H1 (cell line): Measurements from ENCODE around the gene USH2A. TPM values are rescaled to one million over a fixed set of nuclear protein-coding genes. Genes with fewer than 3 reads are reported as not detected.
A peak's percentile ranks its signal among the peaks of the same experiment; 100 is the strongest.

Experiments
- CTCF ChIA-PET: fragments of 300-600 bp; sonication (Branson Sonifier 250); formaldehyde crosslinking; loops from one replicate; lab custom pipeline; 2021; ENCODE audit not compliant: partially characterized antibody; lab: Charles Lee
- POLR2A ChIA-PET: fragments of 300-600 bp; sonication (Branson Sonifier 250); formaldehyde crosslinking; loops from one replicate; lab custom pipeline; 2021; ENCODE audit warnings: inconsistent platforms; ENCODE audit not compliant: partially characterized antibody; lab: Charles Lee
- DNase-seq, 2 experiments: peaks; one replicate each; pipeline versions ENCODE4 v3.0.0 to v3.0.0-alpha.2; 2010 to 2022; ENCODE audit warnings: low spot score in 2 of 2, low read depth in 1 of 2, mixed read lengths in 1 of 2
- FAIRE-seq: peaks from 2 replicates; lab custom pipeline; 2011; peaks lifted over from hg19 to GRCh38; lab: Jason Lieb, UNC
- H2AFZ ChIP-seq: 2 replicates; pipeline ENCODE4 v1.8.1; 2012; ENCODE audit warnings: low read length, inconsistent platforms
- H2AK5ac ChIP-seq: 2 replicates; pipeline ENCODE4 v1.6.1; 2013; ENCODE audit warnings: low read depth, low read length
- H2BK120ac ChIP-seq: replicated peaks from 2 replicates; pipeline ENCODE3; 2013; ENCODE audit warnings: low read depth, low read length, inconsistent platforms
- H2BK12ac ChIP-seq: 2 replicates; pipeline ENCODE4 v1.6.1; 2013; ENCODE audit warnings: low read depth, low read length
- H2BK15ac ChIP-seq: 2 replicates; pipeline ENCODE4 v1.6.1; 2013; ENCODE audit warnings: low read length
- H2BK20ac ChIP-seq: 2 replicates; pipeline ENCODE4 v1.6.1; 2013; ENCODE audit warnings: low read length
- H2BK5ac ChIP-seq: 2 replicates; pipeline ENCODE4 v1.6.1; 2013; ENCODE audit warnings: low read depth, low read length
- H3K14ac ChIP-seq: 2 replicates; pipeline ENCODE4 v1.6.1; 2013; ENCODE audit warnings: inconsistent platforms; ENCODE audit not compliant: insufficient read length
- H3K18ac ChIP-seq: 2 replicates; pipeline ENCODE4 v1.6.1; 2013; ENCODE audit warnings: low read length; ENCODE audit errors: extremely low read depth
- H3K23ac ChIP-seq: 2 replicates; pipeline ENCODE4 v1.6.1; 2013; ENCODE audit warnings: inconsistent platforms; ENCODE audit not compliant: insufficient read length
- H3K23me2 ChIP-seq: 2 replicates; pipeline ENCODE4 v1.6.1; 2013; ENCODE audit warnings: low read depth, low read length
- H3K27ac ChIP-seq: 2 replicates; pipeline ENCODE4 v1.6.1; 2011; ENCODE audit warnings: low read depth, low read length, inconsistent platforms
- H3K27me3 ChIP-seq, 4 experiments: replicated peaks in 1 of 4; 1 replicate in 1 of 4; 2 replicates in 3 of 4; pipeline versions ENCODE4 v1.6.1 to v1.8.1; 2011 to 2013; ENCODE audit warnings: low read length in 3 of 4, mild to moderate bottlenecking in 3 of 4, inconsistent platforms in 2 of 4, mixed read lengths in 2 of 4, moderate library complexity in 1 of 4; ENCODE audit not compliant: control insufficient read depth in 3 of 4, insufficient read depth in 3 of 4; ENCODE audit errors: extremely low read depth in 1 of 4
- H3K36me3 ChIP-seq, 4 experiments: 2 replicates each; pipeline versions ENCODE4 v1.6.1 to v1.8.1; 2011 to 2013; ENCODE audit warnings: mild to moderate bottlenecking in 4 of 4, low read length in 3 of 4, moderate library complexity in 2 of 4, control low read depth in 1 of 4, inconsistent platforms in 1 of 4; ENCODE audit not compliant: insufficient read depth in 4 of 4, control insufficient read depth in 2 of 4
- H3K4ac ChIP-seq: replicated peaks from 2 replicates; pipeline ENCODE3; 2013; ENCODE audit warnings: low read length, low read depth, mixed read lengths, inconsistent platforms; ENCODE audit not compliant: insufficient read length
- H3K4me1 ChIP-seq, 4 experiments: replicated peaks in 1 of 4; 1 replicate in 1 of 4; 2 replicates in 3 of 4; pipeline versions ENCODE4 v1.6.1 to v1.8.1; 2011 to 2013; ENCODE audit warnings: low read length in 3 of 4, inconsistent platforms in 2 of 4, mixed read lengths in 1 of 4; ENCODE audit not compliant: insufficient read depth in 4 of 4, control insufficient read depth in 3 of 4
- H3K4me2 ChIP-seq, 2 experiments: 2 replicates each; pipeline versions ENCODE4 v1.6.1 to v1.8.1; 2011 to 2013; ENCODE audit warnings: low read depth in 2 of 2, low read length in 2 of 2, control low read depth in 1 of 2, inconsistent platforms in 1 of 2, mild to moderate bottlenecking in 1 of 2; ENCODE audit not compliant: insufficient read depth in 1 of 2
- H3K4me3 ChIP-seq, 4 experiments: fragments of 200-600, 300-600 bp in 1 of 4; sonication (generic), shearing (Covaris generic), sonication (Bioruptor Twin) in 1 of 4; 2 replicates each; pipeline versions ENCODE4 v1.5.1 to v1.8.1; 2011 to 2016; ENCODE audit warnings: low read length in 4 of 4, low read depth in 3 of 4, control low read depth in 2 of 4, inconsistent platforms in 2 of 4, mild to moderate bottlenecking in 2 of 4, mixed read lengths in 1 of 4, moderate library complexity in 1 of 4; ENCODE audit not compliant: insufficient read depth in 2 of 4; ENCODE audit errors: extremely low read depth in 1 of 4
- H3K56ac ChIP-seq: replicated peaks from 2 replicates; pipeline ENCODE3; 2013; ENCODE audit warnings: low read depth, mild to moderate bottlenecking, mixed read lengths, low read length, inconsistent platforms; ENCODE audit not compliant: insufficient read length
- H3K79me1 ChIP-seq: 2 replicates; pipeline ENCODE4 v1.6.1; 2013; ENCODE audit warnings: low read depth, low read length, control low read depth
- H3K79me2 ChIP-seq, 2 experiments: 2 replicates each; pipeline versions ENCODE4 v1.6.1 to v1.8.1; 2012 to 2013; ENCODE audit warnings: low read length in 2 of 2, mild to moderate bottlenecking in 2 of 2, inconsistent platforms in 1 of 2; ENCODE audit not compliant: insufficient read depth in 2 of 2, control insufficient read depth in 1 of 2
- H3K9ac ChIP-seq, 4 experiments: replicated peaks in 1 of 4; 1 replicate in 1 of 4; 2 replicates in 3 of 4; pipeline versions ENCODE4 v1.6.1 to v1.8.1; 2011 to 2013; ENCODE audit warnings: low read depth in 3 of 4, low read length in 3 of 4, control low read depth in 2 of 4, mild to moderate bottlenecking in 2 of 4, moderate library complexity in 2 of 4, inconsistent platforms in 1 of 4; ENCODE audit errors: extremely low read depth in 1 of 4
- H3K9me3 ChIP-seq, 2 experiments: 2 replicates each; pipeline versions ENCODE4 v1.6.1 to v1.8.1; 2012 to 2013; ENCODE audit warnings: mild to moderate bottlenecking in 2 of 2, moderate library complexity in 2 of 2, control low read depth in 1 of 2, inconsistent platforms in 1 of 2, low read depth in 1 of 2, low read length in 1 of 2, mixed read lengths in 1 of 2; ENCODE audit not compliant: insufficient read depth in 2 of 2
- H4K20me1 ChIP-seq, 2 experiments: replicated peaks in 1 of 2; 2 replicates each; pipeline versions ENCODE3 to v1.8.1; 2011 to 2013; ENCODE audit warnings: inconsistent platforms in 2 of 2, low read length in 2 of 2, mild to moderate bottlenecking in 1 of 2; ENCODE audit not compliant: insufficient read depth in 2 of 2, control insufficient read depth in 1 of 2
- H4K5ac ChIP-seq: 2 replicates; pipeline ENCODE4 v1.6.1; 2013; ENCODE audit warnings: low read length, low read depth, mixed read lengths, inconsistent platforms; ENCODE audit not compliant: insufficient read length
- H4K8ac ChIP-seq: 2 replicates; pipeline ENCODE4 v1.8.0; 2013; ENCODE audit warnings: mild to moderate bottlenecking, moderate library complexity, low read length, inconsistent platforms; ENCODE audit not compliant: insufficient read depth; ENCODE audit errors: extremely low read depth
- H4K91ac ChIP-seq: replicated peaks from 2 replicates; pipeline ENCODE3; 2013; ENCODE audit warnings: low read length, mixed read lengths, inconsistent platforms; ENCODE audit not compliant: insufficient read length
- RXRA ChIP-seq: IDR thresholded peaks from 2 replicates; pipeline ENCODE4 v1.6.1; 2011; ENCODE audit warnings: low read depth, mild to moderate bottlenecking, low read length, moderate library complexity; ENCODE audit not compliant: insufficient read depth
- SIN3A ChIP-seq, 2 experiments: IDR thresholded peaks in 1 of 2; conservative IDR thresholded peaks in 1 of 2; 2 replicates each; pipeline ENCODE4 v1.6.1; 2011 to 2012; ENCODE audit warnings: low read length in 2 of 2, improper control_type of control experiment in 1 of 2, low read depth in 1 of 2, mild to moderate bottlenecking in 1 of 2
- SRF ChIP-seq: IDR thresholded peaks from 2 replicates; pipeline ENCODE4 v1.6.1; 2011; ENCODE audit warnings: mild to moderate bottlenecking, low read depth, low read length, moderate library complexity
- SUZ12 ChIP-seq: fragments of 200-600 bp; sonication (generic); IDR thresholded peaks from 2 replicates; pipeline ENCODE4 v1.6.1; 2012; ENCODE audit warnings: mild to moderate bottlenecking, inconsistent platforms, low read length, moderate library complexity, mixed read lengths
- TEAD4 ChIP-seq: IDR thresholded peaks from 2 replicates; pipeline ENCODE4 v1.6.1; 2012; ENCODE audit warnings: low read depth, low read length, inconsistent platforms, mixed read lengths
- YY1 ChIP-seq: IDR thresholded peaks from 2 replicates; pipeline ENCODE4 v1.6.1; 2011; ENCODE audit warnings: low read depth, mild to moderate bottlenecking, low read length
- ZNF274 ChIP-seq: IDR thresholded peaks from 2 replicates; pipeline ENCODE4 v1.7.0; 2012; ENCODE audit warnings: low read length, borderline replicate concordance; ENCODE audit errors: extremely low read depth
- WGBS, 2 experiments: shearing (Covaris generic) in 1 of 2; methylation state at CpG; one replicate each; pipeline versions ENCODE4 v1.1.6 to v1.1.7; 2013 to 2015; ENCODE audit warnings: low lambda C conversion rate in 2 of 2, mixed read lengths in 2 of 2, inconsistent platforms in 1 of 2, low coverage in 1 of 2, missing lambda C conversion rate in 1 of 2; ENCODE audit not compliant: insufficient replicate concordance in 2 of 2, insufficient coverage in 1 of 2, insufficient read length in 1 of 2; ENCODE audit errors: extremely low coverage in 1 of 2, missing lambda C conversion rate in 1 of 2; 5-methylcytosine and 5-hydroxymethylcytosine counted together
- polyA plus RNA-seq, 7 experiments: library from polyadenylated mRNA; depleted of rRNA in 3 of 7; stranded (reverse) in 5 of 7; unstranded in 2 of 7; fragments of >200 nt in 5 of 7; fragments of 200-250 nt in 2 of 7; gene quantifications; 1 replicate in 5 of 7; 2 replicates in 1 of 7; 4 replicates in 1 of 7; pipeline versions ENCODE4 v1.2.1 to v1.2.3, GENCODE V29; 2011 to 2013; ENCODE audit warnings: missing spikeins in 2 of 7, mixed read lengths in 2 of 7
- total RNA-seq: library from RNA; stranded (reverse); fragmentation: NEBNext Ultra II Directional; extraction: Animal tissue kit (Norgen Biotek cat#: 25700); gene quantifications from 2 replicates; pipeline ENCODE4 v1.2.1, GENCODE V29; 2021
- TF ChIP-seq, protein P1 (sequence below): IDR thresholded peaks from 2 replicates; pipeline ENCODE4 v1.6.1; 2011; ENCODE audit warnings: low read depth, mild to moderate bottlenecking, low read length; ENCODE audit not compliant: insufficient read depth

USH2A gene
- total and polyA plus RNA-seq, 2 of the 8 experiments (the other 6 are each of a cell fraction or from before 2014, with no cell fraction given), result 0.02 to 0.17 TPM

- H3K4me2 ChIP-seq, result no peak overlapping the region
- no peak overlapping the region for H2BK20ac ChIP-seq
- H4K8ac ChIP-seq, result no peak overlapping the region
- TF ChIP-seq RXRA, result no peak
- TF ChIP-seq ZNF274, result no peak
- TF ChIP-seq TEAD4, result no peak
- TF ChIP-seq, protein P1, sequence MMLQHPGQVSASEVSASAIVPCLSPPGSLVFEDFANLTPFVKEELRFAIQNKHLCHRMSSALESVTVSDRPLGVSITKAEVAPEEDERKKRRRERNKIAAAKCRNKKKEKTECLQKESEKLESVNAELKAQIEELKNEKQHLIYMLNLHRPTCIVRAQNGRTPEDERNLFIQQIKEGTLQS, result no peak
- no peak for TF ChIP-seq SRF
- no peak for TF ChIP-seq YY1
- TF ChIP-seq SIN3A (conservative IDR thresholded peaks at IDR 0.05 in 1 of 2, IDR thresholded peaks at IDR 0.05 in 1 of 2; ENCODE audit: low read depth in 1 of 2, low read length in 2 of 2), result no peak
- TF ChIP-seq SUZ12, result no peak
- POLR2A ChIA-PET, result no interaction called here
- FAIRE-seq (no peak), DNase-seq (no peak)
- H2AK5ac ChIP-seq, result no peak overlapping the region
- peak overlapping the region; percentile 57; the same call in 1 of the 2 replicates for H2AFZ ChIP-seq
- no peaks in the 10 kb centered on the region for H3K9me3 ChIP-seq
- H3K79me2 ChIP-seq, result no peaks in the 10 kb centered on the region
- H3K23ac ChIP-seq, result no peak overlapping the region
- no peaks in the 10 kb centered on the region for H3K4me1 ChIP-seq
- no peak overlapping the region for H3K4ac ChIP-seq
- no peak overlapping the region for H4K91ac ChIP-seq
- no peak overlapping the region for H3K27ac ChIP-seq
- H3K36me3 ChIP-seq, result no peaks in the 10 kb centered on the region
- no peak overlapping the region for H2BK120ac ChIP-seq
- no peaks in the 10 kb centered on the region for H4K20me1 ChIP-seq
- H3K9ac ChIP-seq, result no peak overlapping the region
- CTCF ChIA-PET, result no interaction called here
- no peak overlapping the region for H2BK15ac ChIP-seq
- H3K79me1 ChIP-seq, result no peaks in the 10 kb centered on the region
- peak overlapping the region; percentile 65; the same call in 1 of the 2 replicates for H2BK12ac ChIP-seq
- H3K4me3 ChIP-seq, result no peak overlapping the region
- no peaks in the 10 kb centered on the region for H3K23me2 ChIP-seq
- no peaks in the 10 kb centered on the region for H3K27me3 ChIP-seq
- H3K18ac ChIP-seq, result no peak overlapping the region
- no peak overlapping the region for H2BK5ac ChIP-seq
- 94% methylated on average over 2 of the region's 2 CpGs; no CpG with 5 or more reads in 1 of the 2 experiments for WGBS, 2 experiments
- H3K56ac ChIP-seq, result no peak overlapping the region
- H4K5ac ChIP-seq, result no peak overlapping the region
- no peak overlapping the region for H3K14ac ChIP-seq
Measured at GRCh38 chr1:215983680-215984079, 439.6 kb downstream of the USH2A start.
